ENCODE results near the gene CDC73. TPM values are rescaled to one million over a fixed set of nuclear protein-coding genes. Genes with fewer than 3 reads are reported as not detected.

CDC73 gene
- total and polyA plus RNA-seq, 4 donors: 5.8 to 20.6 (median 12.6) TPM

DNA sequence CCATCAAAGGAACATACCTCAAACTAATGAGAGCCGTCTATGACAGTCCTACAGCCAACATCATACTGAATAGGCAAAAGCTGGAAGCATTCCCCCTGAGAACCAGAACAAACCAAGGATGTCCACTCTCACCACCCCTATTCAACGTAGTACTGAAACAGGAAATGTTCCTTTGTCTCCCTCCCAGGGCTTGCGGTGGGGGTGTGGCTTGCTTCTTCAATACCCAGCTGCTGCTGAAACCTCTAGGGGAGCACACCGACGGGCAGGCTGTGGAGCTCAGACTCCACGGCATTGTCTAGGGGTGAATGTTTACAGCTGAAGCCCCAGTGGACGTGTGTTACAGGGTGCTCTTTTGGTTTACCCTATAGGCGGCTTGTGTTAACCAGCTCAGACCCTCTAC, 95.1 kb downstream of the CDC73 start:
- TF ChIP-seq RAD21 (IDR thresholded peaks at IDR 0.05) (no peak), SP1 (IDR thresholded peaks at IDR 0.05) (no peak), FOXA2 (IDR thresholded peaks at IDR 0.05) (no peak), NR2F2 (IDR thresholded peaks at IDR 0.05) (no peak), JUND (IDR thresholded peaks at IDR 0.05) (no peak), HNF4A (conservative IDR thresholded peaks at IDR 0.05) (no peak), HNF4G (IDR thresholded peaks at IDR 0.05) (no peak)
- Histone ChIP-seq H3K9me3 (ENCODE audit: control insufficient read depth in 4 of 4, low read length in 3 of 4) (no peaks in the 10 kb centered on the region), H3K27ac (ENCODE audit: low read depth in 1 of 2, low read length in 2 of 2) (no peak overlapping the region), H3K4me1 (ENCODE audit: control insufficient read depth in 4 of 4, insufficient read depth in 4 of 4, low read length in 3 of 4) (no peaks in the 10 kb centered on the region), H3K27me3 (ENCODE audit: control insufficient read depth in 4 of 4, insufficient read depth in 4 of 4, low read length in 3 of 4) (no peaks in the 10 kb centered on the region), H3K36me3 (ENCODE audit: control insufficient read depth in 4 of 4, insufficient read depth in 3 of 4, low read depth in 1 of 4, low read length in 3 of 4) (peaks cover 2 to 19% (median 5%) of the 10 kb centered on the region in 4 donors), H3K4me3 (ENCODE audit: low read depth in 1 of 3, low read length in 3 of 3) (no peak overlapping the region), H3K9ac (ENCODE audit: low read depth in 1 of 2, low read length in 2 of 2) (no peak overlapping the region)
- 92% methylated on average over 8 of the region's 8 CpGs for WGBS
- no peak for DNase-seq (ENCODE audit: low spot score)

DNA sequence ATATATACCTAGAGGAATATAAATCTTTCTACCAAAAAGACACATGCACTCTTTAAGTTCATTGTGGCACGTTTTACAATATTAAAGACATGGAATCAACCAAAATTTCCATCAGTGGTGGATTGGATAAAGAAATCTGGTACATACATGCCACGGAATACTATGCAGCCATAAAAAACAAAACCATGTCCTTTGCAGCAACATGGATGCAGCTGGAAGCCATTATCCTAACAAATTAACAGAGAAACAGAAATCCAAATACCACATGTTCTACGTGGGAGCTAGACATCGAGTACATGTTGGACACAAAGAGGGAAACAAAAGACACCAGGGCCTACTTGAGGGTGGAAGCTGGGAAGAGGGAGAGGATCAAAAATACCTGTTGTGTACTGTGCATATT, 97.6 kb downstream of the CDC73 start:
- no peak overlapping the region for H3K4me3 ChIP-seq (ENCODE audit: low read depth in 1 of 3, low read length in 3 of 3)
- H3K27ac ChIP-seq (ENCODE audit: low read depth in 1 of 2, low read length in 2 of 2): no peak overlapping the region
- TF ChIP-seq RAD21 (IDR thresholded peaks at IDR 0.05) (no peak), JUND (IDR thresholded peaks at IDR 0.05) (no peak), RXRA (IDR thresholded peaks at IDR 0.05) (no peak), YY1 (IDR thresholded peaks at IDR 0.05) (no peak), ATF3 (IDR thresholded peaks at IDR 0.05) (no peak), FOXA2 (IDR thresholded peaks at IDR 0.05) (no peak), HNF4A (conservative IDR thresholded peaks at IDR 0.05) (no peak), NR2F2 (IDR thresholded peaks at IDR 0.05) (no peak), FOXA1 (IDR thresholded peaks at IDR 0.05) (no peak), TAF1 (conservative IDR thresholded peaks at IDR 0.05) (no peak), HNF4G (IDR thresholded peaks at IDR 0.05) (no peak), SP1 (IDR thresholded peaks at IDR 0.05) (no peak), GABPA (IDR thresholded peaks at IDR 0.05 in 1 of 2, conservative IDR thresholded peaks at IDR 0.05 in 1 of 2) (no peak)
- TF ChIP-seq, protein P1, sequence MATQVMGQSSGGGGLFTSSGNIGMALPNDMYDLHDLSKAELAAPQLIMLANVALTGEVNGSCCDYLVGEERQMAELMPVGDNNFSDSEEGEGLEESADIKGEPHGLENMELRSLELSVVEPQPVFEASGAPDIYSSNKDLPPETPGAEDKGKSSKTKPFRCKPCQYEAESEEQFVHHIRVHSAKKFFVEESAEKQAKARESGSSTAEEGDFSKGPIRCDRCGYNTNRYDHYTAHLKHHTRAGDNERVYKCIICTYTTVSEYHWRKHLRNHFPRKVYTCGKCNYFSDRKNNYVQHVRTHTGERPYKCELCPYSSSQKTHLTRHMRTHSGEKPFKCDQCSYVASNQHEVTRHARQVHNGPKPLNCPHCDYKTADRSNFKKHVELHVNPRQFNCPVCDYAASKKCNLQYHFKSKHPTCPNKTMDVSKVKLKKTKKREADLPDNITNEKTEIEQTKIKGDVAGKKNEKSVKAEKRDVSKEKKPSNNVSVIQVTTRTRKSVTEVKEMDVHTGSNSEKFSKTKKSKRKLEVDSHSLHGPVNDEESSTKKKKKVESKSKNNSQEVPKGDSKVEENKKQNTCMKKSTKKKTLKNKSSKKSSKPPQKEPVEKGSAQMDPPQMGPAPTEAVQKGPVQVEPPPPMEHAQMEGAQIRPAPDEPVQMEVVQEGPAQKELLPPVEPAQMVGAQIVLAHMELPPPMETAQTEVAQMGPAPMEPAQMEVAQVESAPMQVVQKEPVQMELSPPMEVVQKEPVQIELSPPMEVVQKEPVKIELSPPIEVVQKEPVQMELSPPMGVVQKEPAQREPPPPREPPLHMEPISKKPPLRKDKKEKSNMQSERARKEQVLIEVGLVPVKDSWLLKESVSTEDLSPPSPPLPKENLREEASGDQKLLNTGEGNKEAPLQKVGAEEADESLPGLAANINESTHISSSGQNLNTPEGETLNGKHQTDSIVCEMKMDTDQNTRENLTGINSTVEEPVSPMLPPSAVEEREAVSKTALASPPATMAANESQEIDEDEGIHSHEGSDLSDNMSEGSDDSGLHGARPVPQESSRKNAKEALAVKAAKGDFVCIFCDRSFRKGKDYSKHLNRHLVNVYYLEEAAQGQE (IDR thresholded peaks at IDR 0.05): no peak
- TF ChIP-seq, protein P2, sequence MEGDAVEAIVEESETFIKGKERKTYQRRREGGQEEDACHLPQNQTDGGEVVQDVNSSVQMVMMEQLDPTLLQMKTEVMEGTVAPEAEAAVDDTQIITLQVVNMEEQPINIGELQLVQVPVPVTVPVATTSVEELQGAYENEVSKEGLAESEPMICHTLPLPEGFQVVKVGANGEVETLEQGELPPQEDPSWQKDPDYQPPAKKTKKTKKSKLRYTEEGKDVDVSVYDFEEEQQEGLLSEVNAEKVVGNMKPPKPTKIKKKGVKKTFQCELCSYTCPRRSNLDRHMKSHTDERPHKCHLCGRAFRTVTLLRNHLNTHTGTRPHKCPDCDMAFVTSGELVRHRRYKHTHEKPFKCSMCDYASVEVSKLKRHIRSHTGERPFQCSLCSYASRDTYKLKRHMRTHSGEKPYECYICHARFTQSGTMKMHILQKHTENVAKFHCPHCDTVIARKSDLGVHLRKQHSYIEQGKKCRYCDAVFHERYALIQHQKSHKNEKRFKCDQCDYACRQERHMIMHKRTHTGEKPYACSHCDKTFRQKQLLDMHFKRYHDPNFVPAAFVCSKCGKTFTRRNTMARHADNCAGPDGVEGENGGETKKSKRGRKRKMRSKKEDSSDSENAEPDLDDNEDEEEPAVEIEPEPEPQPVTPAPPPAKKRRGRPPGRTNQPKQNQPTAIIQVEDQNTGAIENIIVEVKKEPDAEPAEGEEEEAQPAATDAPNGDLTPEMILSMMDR (IDR thresholded peaks at IDR 0.05; ENCODE audit: low read depth, low read length, missing input control): no peak
- TF ChIP-seq, protein P3, sequence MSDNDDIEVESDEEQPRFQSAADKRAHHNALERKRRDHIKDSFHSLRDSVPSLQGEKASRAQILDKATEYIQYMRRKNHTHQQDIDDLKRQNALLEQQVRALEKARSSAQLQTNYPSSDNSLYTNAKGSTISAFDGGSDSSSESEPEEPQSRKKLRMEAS (IDR thresholded peaks at IDR 0.05): no peak
- no peaks in the 10 kb centered on the region for H3K27me3 ChIP-seq (ENCODE audit: control insufficient read depth in 4 of 4, insufficient read depth in 4 of 4, low read length in 3 of 4)
- H3K9me3 ChIP-seq (ENCODE audit: control insufficient read depth in 4 of 4, low read length in 3 of 4): no peaks in the 10 kb centered on the region
- peaks cover 2 to 12% (median 3%) of the 10 kb centered on the region in 4 donors for H3K36me3 ChIP-seq (ENCODE audit: control insufficient read depth in 4 of 4, insufficient read depth in 3 of 4, low read depth in 1 of 4, low read length in 3 of 4)
- no peak overlapping the region for H3K9ac ChIP-seq (ENCODE audit: low read depth in 1 of 2, low read length in 2 of 2)
- over 99% methylated on average over 4 of the region's 4 CpGs for WGBS
- no peaks in the 10 kb centered on the region for H3K4me1 ChIP-seq (ENCODE audit: control insufficient read depth in 4 of 4, insufficient read depth in 4 of 4, low read length in 3 of 4)
- no peak for DNase-seq (ENCODE audit: low spot score)
